GM12891 (cell line): Measurements from ENCODE around the gene KLHL20.

Experiments
- POLR2A ChIP-seq: IDR thresholded peaks from 2 replicates; pipeline ENCODE4 v1.6.1; 2011; ENCODE audit warnings: low read depth, low read length, control low read depth
- POLR2AphosphoS5 ChIP-seq: IDR thresholded peaks from 2 replicates; pipeline ENCODE4 v1.6.1; 2011; ENCODE audit warnings: low read depth, low read length, control low read depth
- SPI1 ChIP-seq: IDR thresholded peaks from 2 replicates; pipeline ENCODE4 v1.6.1; 2011; ENCODE audit warnings: low read depth, low read length, control low read depth
- TAF1 ChIP-seq: IDR thresholded peaks from 2 replicates; pipeline ENCODE4 v1.6.1; 2011; ENCODE audit warnings: low read depth, low read length, control low read depth

- no peak for TF ChIP-seq POLR2A
- TF ChIP-seq POLR2AphosphoS5, result no peak
- TF ChIP-seq TAF1, result no peak
- no peak for TF ChIP-seq SPI1
These were observed 710 bp downstream of the KLHL20 start for GRCh38 chr1:173715538-173715844.
